ENCODE results near the gene GTF2IRD2.
"Not testable (repeated sequence)": the region's sequence is repeated elsewhere in the genome, so short reads cannot be mapped to it uniquely, and the experiment has no call there.

DNA sequence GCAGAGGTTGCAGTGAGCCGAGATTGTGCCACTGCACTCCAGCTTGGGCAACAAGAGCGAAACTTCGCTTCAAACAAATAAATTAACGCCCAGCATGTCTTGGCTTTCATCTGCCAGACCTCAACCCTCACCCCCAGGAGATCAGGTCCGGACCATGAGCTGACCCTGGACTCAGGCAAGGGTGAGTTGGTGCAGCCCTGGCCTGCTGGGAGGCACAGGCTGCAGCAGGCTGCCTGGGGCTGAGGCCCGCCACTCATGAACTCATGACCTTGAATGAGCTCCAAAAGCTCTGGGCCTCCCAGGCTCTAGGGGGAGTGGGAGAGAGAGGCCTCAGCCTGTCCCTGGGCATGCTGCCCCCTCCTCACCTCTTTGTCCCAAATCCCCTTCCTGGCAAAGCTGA lies 79.3 kb downstream of the GTF2IRD2 start:
- TF ChIP-seq EZH2 (IDR thresholded peaks at IDR 0.05; ENCODE audit: borderline replicate concordance, low read length) = not testable (repeated sequence)
- TF ChIP-seq, protein P1, sequence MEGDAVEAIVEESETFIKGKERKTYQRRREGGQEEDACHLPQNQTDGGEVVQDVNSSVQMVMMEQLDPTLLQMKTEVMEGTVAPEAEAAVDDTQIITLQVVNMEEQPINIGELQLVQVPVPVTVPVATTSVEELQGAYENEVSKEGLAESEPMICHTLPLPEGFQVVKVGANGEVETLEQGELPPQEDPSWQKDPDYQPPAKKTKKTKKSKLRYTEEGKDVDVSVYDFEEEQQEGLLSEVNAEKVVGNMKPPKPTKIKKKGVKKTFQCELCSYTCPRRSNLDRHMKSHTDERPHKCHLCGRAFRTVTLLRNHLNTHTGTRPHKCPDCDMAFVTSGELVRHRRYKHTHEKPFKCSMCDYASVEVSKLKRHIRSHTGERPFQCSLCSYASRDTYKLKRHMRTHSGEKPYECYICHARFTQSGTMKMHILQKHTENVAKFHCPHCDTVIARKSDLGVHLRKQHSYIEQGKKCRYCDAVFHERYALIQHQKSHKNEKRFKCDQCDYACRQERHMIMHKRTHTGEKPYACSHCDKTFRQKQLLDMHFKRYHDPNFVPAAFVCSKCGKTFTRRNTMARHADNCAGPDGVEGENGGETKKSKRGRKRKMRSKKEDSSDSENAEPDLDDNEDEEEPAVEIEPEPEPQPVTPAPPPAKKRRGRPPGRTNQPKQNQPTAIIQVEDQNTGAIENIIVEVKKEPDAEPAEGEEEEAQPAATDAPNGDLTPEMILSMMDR (conservative IDR thresholded peaks at IDR 0.05 in 1 of 2, IDR thresholded peaks at IDR 0.05 in 1 of 2; ENCODE audit: extremely low read depth in 1 of 2, insufficient read depth in 1 of 2, low read depth in 1 of 2, low read length in 2 of 2) = not testable (repeated sequence)

Measured in mammary epithelial cell (primary cell).